Suppressor macrophage treated with lipopolysaccharide for 4 hours (primary cell): ENCODE data around the gene SYT17.
"Not testable (repeated sequence)": the region's sequence is repeated elsewhere in the genome, so short reads cannot be mapped to it uniquely, and the experiment has no call there.

Experiments
- DNase-seq: peaks from one replicate; pipeline ENCODE4 v3.0.0-alpha.2; 2020

The SYT17 gene

GRCh38 chr16:19175492-19176262 lies 7.6 kb downstream of the SYT17 start:
- DNase-seq: peak; percentile 61

- peak; percentile 46 for DNase-seq
These were observed 9.2 kb downstream of the SYT17 start for GRCh38 chr16:19177111-19177739.

GRCh38 chr16:19179546-19180490 lies 11.8 kb downstream of the SYT17 start:
- peak; percentile 95 for DNase-seq

GRCh38 chr16:19180741-19181140 lies 12.7 kb downstream of the SYT17 start:
- no peak for DNase-seq

- DNase-seq: no peak
These were observed 14.4 kb downstream of the SYT17 start for GRCh38 chr16:19182481-19182880.

GRCh38 chr16:19183187-19183586 lies 15.1 kb downstream of the SYT17 start:
- DNase-seq: no peak

GRCh38 chr16:19184823-19185509 lies 16.9 kb downstream of the SYT17 start:
- no peak for DNase-seq

GRCh38 chr16:19185510-19185851 lies 17.4 kb downstream of the SYT17 start:
- no peak for DNase-seq

GRCh38 chr16:19186408-19186807 lies 18.4 kb downstream of the SYT17 start:
- no peak for DNase-seq

GRCh38 chr16:19187961-19188360 lies 19.9 kb downstream of the SYT17 start:
- DNase-seq: not testable (repeated sequence)

GRCh38 chr16:19188406-19188805 lies 20.4 kb downstream of the SYT17 start:
- no peak for DNase-seq

- DNase-seq: no peak
These were observed 24.8 kb downstream of the SYT17 start for GRCh38 chr16:19192865-19193264.

GRCh38 chr16:19196871-19197270 lies 28.8 kb downstream of the SYT17 start:
- DNase-seq: no peak

GRCh38 chr16:19203374-19203966 lies 35.4 kb downstream of the SYT17 start:
- DNase-seq: no peak

- peak; percentile 87 for DNase-seq
These were observed 42.4 kb downstream of the SYT17 start for GRCh38 chr16:19210280-19210924.

- peak; percentile 36 for DNase-seq
These were observed 42.9 kb downstream of the SYT17 start for GRCh38 chr16:19210968-19211367.

- no peak for DNase-seq
These were observed 44.0 kb downstream of the SYT17 start for GRCh38 chr16:19212059-19212458.

- DNase-seq: no peak
These were observed 45.8 kb downstream of the SYT17 start for GRCh38 chr16:19213885-19214284.

- DNase-seq: no peak
These were observed 47.7 kb downstream of the SYT17 start for GRCh38 chr16:19215705-19216104.

- no peak for DNase-seq
These were observed 50.5 kb downstream of the SYT17 start for GRCh38 chr16:19218581-19218980.

- DNase-seq: no peak
These were observed 51.8 kb downstream of the SYT17 start for GRCh38 chr16:19219836-19220235.
